Measurements from ENCODE around the gene PRELID3B.

GRCh38 chr20:59037386-59037785, 5.2 kb downstream of the PRELID3B start:
- TF ChIP-seq CTCF (IDR thresholded peaks at IDR 0.05; ENCODE audit: low read depth, low read length) (no peak), EZH2phosphoT487 (IDR thresholded peaks at IDR 0.05; ENCODE audit: low read depth) (no peak)

All from OCI-LY3 (cell line).